ENCODE measurements around the gene ADAM10. TPM values are rescaled to one million over a fixed set of nuclear protein-coding genes. Genes with fewer than 3 reads are reported as not detected.

The ADAM10 gene
- total RNA-seq, 1 experiment from 2014 or later = 474 TPM

GRCh38 chr15:58639002-58639756, 110.3 kb downstream of the ADAM10 start:
- BruUV-seq (replicated peaks) = no TSS peak
- Mint-ChIP-seq H3K36me3 (ENCODE audit: insufficient read depth, unreplicated experiment) (peaks cover 15% of the 10 kb centered on the region), H3K9me3 (ENCODE audit: low read depth, unreplicated experiment) (no peaks in the 10 kb centered on the region), H3K4me3 (ENCODE audit: low read depth, unreplicated experiment) (no peak overlapping the region), H3K4me1 (ENCODE audit: low read depth, unreplicated experiment) (no peaks in the 10 kb centered on the region), H3K27me3 (ENCODE audit: unreplicated experiment) (no peaks in the 10 kb centered on the region), H3K27ac (ENCODE audit: unreplicated experiment) (no peak overlapping the region)
- no peak for TF ChIP-seq CTCF (IDR thresholded peaks at IDR 0.05; ENCODE audit: unreplicated experiment)
- CTCF ChIA-PET = interaction anchor here (1.2 kb wide), 1 partner anchor 9 kb away, joined by 4 read pairs; no protein-coding TSS in a partner anchor
- intact Hi-C loops (cut with micrococcal nuclease; ENCODE audit: unreplicated experiment) = no loop called here
- no peak for DNase-seq

GRCh38 chr15:58632789-58633188, 116.7 kb downstream of the ADAM10 start:
- Mint-ChIP-seq H3K36me3 (ENCODE audit: insufficient read depth, unreplicated experiment) (peaks cover 10% of the 10 kb centered on the region), H3K4me1 (ENCODE audit: low read depth, unreplicated experiment) (peaks cover 22% of the 10 kb centered on the region), H3K9me3 (ENCODE audit: low read depth, unreplicated experiment) (no peaks in the 10 kb centered on the region), H3K4me3 (ENCODE audit: low read depth, unreplicated experiment) (no peak overlapping the region), H3K27me3 (ENCODE audit: unreplicated experiment) (no peaks in the 10 kb centered on the region), H3K27ac (ENCODE audit: unreplicated experiment) (no peak overlapping the region)
- no peak for TF ChIP-seq CTCF (IDR thresholded peaks at IDR 0.05; ENCODE audit: unreplicated experiment)
- BruUV-seq (replicated peaks) = no TSS peak
- no peak for DNase-seq
- CTCF ChIA-PET = no interaction called here
- intact Hi-C loops (cut with micrococcal nuclease; ENCODE audit: unreplicated experiment) = no loop called here

GRCh38 chr15:58631319-58631718, 118.2 kb downstream of the ADAM10 start:
- TF ChIP-seq CTCF (IDR thresholded peaks at IDR 0.05; ENCODE audit: unreplicated experiment) = no peak
- Mint-ChIP-seq H3K27me3 (ENCODE audit: unreplicated experiment) (no peaks in the 10 kb centered on the region), H3K4me3 (ENCODE audit: low read depth, unreplicated experiment) (no peak overlapping the region), H3K27ac (ENCODE audit: unreplicated experiment) (peak overlapping the region; percentile 45), H3K4me1 (ENCODE audit: low read depth, unreplicated experiment) (peaks cover 31% of the 10 kb centered on the region), H3K36me3 (ENCODE audit: insufficient read depth, unreplicated experiment) (peaks cover 18% of the 10 kb centered on the region), H3K9me3 (ENCODE audit: low read depth, unreplicated experiment) (no peaks in the 10 kb centered on the region)
- intact Hi-C loops (cut with micrococcal nuclease; ENCODE audit: unreplicated experiment) = no loop called here
- DNase-seq = no peak
- no TSS peak for BruUV-seq (replicated peaks)
- CTCF ChIA-PET = no interaction called here

GRCh38 chr15:58629625-58630024, 119.9 kb downstream of the ADAM10 start:
- no peak for TF ChIP-seq CTCF (IDR thresholded peaks at IDR 0.05; ENCODE audit: unreplicated experiment)
- Mint-ChIP-seq H3K36me3 (ENCODE audit: insufficient read depth, unreplicated experiment) (peaks cover 30% of the 10 kb centered on the region), H3K27ac (ENCODE audit: unreplicated experiment) (no peak overlapping the region), H3K27me3 (ENCODE audit: unreplicated experiment) (no peaks in the 10 kb centered on the region), H3K4me3 (ENCODE audit: low read depth, unreplicated experiment) (no peak overlapping the region), H3K9me3 (ENCODE audit: low read depth, unreplicated experiment) (no peaks in the 10 kb centered on the region), H3K4me1 (ENCODE audit: low read depth, unreplicated experiment) (peaks cover 31% of the 10 kb centered on the region)
- CTCF ChIA-PET = interaction anchor here (0.5 kb wide), 1 partner anchor 159 kb away, joined by 4 read pairs; no protein-coding TSS in a partner anchor
- DNase-seq = no peak
- intact Hi-C loops (cut with micrococcal nuclease; ENCODE audit: unreplicated experiment) = no loop called here
- BruUV-seq (replicated peaks) = no TSS peak
